ENCODE data around the gene ACTR2. TPM values are rescaled to one million over a fixed set of nuclear protein-coding genes. Genes with fewer than 3 reads are reported as not detected.

The ACTR2 gene
- total and polyA plus RNA-seq, 9 of the 15 experiments (the other 6 are each of a cell fraction or from before 2014, with no cell fraction given): 47.3 to 239 (median 108) TPM

GRCh38 chr2:65299246-65299645 is 71.6 kb downstream of the ACTR2 start (continued):
- TF ChIP-seq ZNF592 (IDR thresholded peaks at IDR 0.05): 0 out of 2 replicates have a peak, but pooled peaks have one; percentile 44
- TF ChIP-seq ZC3H4 (CRISPR knock-in tag; IDR thresholded peaks at IDR 0.05; ENCODE audit: borderline replicate concordance): no peak
- TF ChIP-seq TCFL5 (CRISPR knock-in tag; conservative IDR thresholded peaks at IDR 0.05): no peak
- TF ChIP-seq DMBX1 (CRISPR knock-in tag; IDR thresholded peaks at IDR 0.05; ENCODE audit: borderline replicate concordance): no peak
- no peak for TF ChIP-seq KLF10 (CRISPR knock-in tag; IDR thresholded peaks at IDR 0.05)
- no peak for TF ChIP-seq CTCF (IDR thresholded peaks at IDR 0.05 in 2 of 3, conservative IDR thresholded peaks at IDR 0.05 in 1 of 3; ENCODE audit: insufficient read depth in 2 of 3, low read depth in 1 of 3, low read length in 3 of 3)
- peak; percentile 20; the same call in 1 of the 2 replicates for TF ChIP-seq VEZF1 (CRISPR knock-in tag; IDR thresholded peaks at IDR 0.05)
- no peak for TF ChIP-seq FOXP4 (CRISPR knock-in tag; IDR thresholded peaks at IDR 0.05; ENCODE audit: borderline replicate concordance)
- 0 out of 2 replicates have a peak, but pooled peaks have one; percentile 7 for TF ChIP-seq CBFA2T2 (conservative IDR thresholded peaks at IDR 0.05)
- 0 out of 2 replicates have a peak, but pooled peaks have one; percentile 44 for TF ChIP-seq JUN (IDR thresholded peaks at IDR 0.05; ENCODE audit: borderline replicate concordance, low read depth, low read length)
- no peak for TF ChIP-seq JUN (CRISPR knock-in tag; IDR thresholded peaks at IDR 0.05; ENCODE audit: borderline replicate concordance)
- no peak for TF ChIP-seq SOX6 (IDR thresholded peaks at IDR 0.05)
- TF ChIP-seq FOS (IDR thresholded peaks at IDR 0.05; ENCODE audit: extremely low read depth, insufficient read length): no peak
- TF ChIP-seq DPF2 (IDR thresholded peaks at IDR 0.05): peak; percentile 56; the same call in 1 of the 2 replicates
- TF ChIP-seq SIRT6 (IDR thresholded peaks at IDR 0.05; ENCODE audit: low read depth, low read length): no peak
- TF ChIP-seq SMARCA4 (IDR thresholded peaks at IDR 0.05): peak; percentile 65; the same call in 1 of the 2 replicates
- TF ChIP-seq SRSF3 (IDR thresholded peaks at IDR 0.05; ENCODE audit: insufficient read depth, low read length): no peak
- 0 out of 2 replicates have a peak, but pooled peaks have one; percentile 27 for TF ChIP-seq C11orf30 (IDR thresholded peaks at IDR 0.05; ENCODE audit: low read depth)
- peak; percentile 77 for TF ChIP-seq FOSL1 (tag; conservative IDR thresholded peaks at IDR 0.05)

Data from K562 (cell line).